Liver (tissue), 3 donors: ENCODE data around the gene ZMYND19.

Source experiments
- ATF3 ChIP-seq: IDR thresholded peaks from 2 replicates; pipeline ENCODE4 v1.6.1; 2016; ENCODE audit warnings: antibody characterized with exemption
- CTCF ChIP-seq: fragments of 150-350 bp; IDR thresholded peaks from 2 replicates; pipeline ENCODE4 v1.5.1; 2017; ENCODE audit warnings: improper control_type of control experiment, low read depth, low read length; ENCODE audit not compliant: missing input control
- FOXA1 ChIP-seq: IDR thresholded peaks from 2 replicates; pipeline ENCODE4 v1.6.1; 2016; ENCODE audit warnings: antibody characterized with exemption
- FOXA2 ChIP-seq: IDR thresholded peaks from 2 replicates; pipeline ENCODE4 v1.6.1; 2016; ENCODE audit warnings: antibody characterized with exemption
- GABPA ChIP-seq, 2 donors: IDR thresholded peaks in 1 of 2; conservative IDR thresholded peaks in 1 of 2; 2 replicates each; pipeline ENCODE4 v1.6.1; 2016; ENCODE audit warnings: antibody characterized with exemption in 2 of 2, mild to moderate bottlenecking in 1 of 2, moderate library complexity in 1 of 2
- RAD21 ChIP-seq, 2 donors: IDR thresholded peaks; 2 replicates each; pipeline ENCODE4 v1.6.1; 2016; ENCODE audit warnings: antibody characterized with exemption in 2 of 2, mild to moderate bottlenecking in 2 of 2
- REST ChIP-seq: IDR thresholded peaks from 2 replicates; pipeline ENCODE4 v1.6.1; 2016; ENCODE audit warnings: antibody characterized with exemption, mild to moderate bottlenecking
- TAF1 ChIP-seq: conservative IDR thresholded peaks from 2 replicates; pipeline ENCODE4 v1.6.1; 2016; ENCODE audit warnings: antibody characterized with exemption, mild to moderate bottlenecking
- YY1 ChIP-seq: IDR thresholded peaks from 2 replicates; pipeline ENCODE4 v1.6.1; 2016; ENCODE audit warnings: antibody characterized with exemption, mild to moderate bottlenecking
- TF ChIP-seq, protein P1 (sequence below): IDR thresholded peaks from 2 replicates; pipeline ENCODE4 v1.6.1; 2016; ENCODE audit warnings: antibody characterized with exemption
- donor health status: healthy.
- donor health status: healthy.

DNA sequence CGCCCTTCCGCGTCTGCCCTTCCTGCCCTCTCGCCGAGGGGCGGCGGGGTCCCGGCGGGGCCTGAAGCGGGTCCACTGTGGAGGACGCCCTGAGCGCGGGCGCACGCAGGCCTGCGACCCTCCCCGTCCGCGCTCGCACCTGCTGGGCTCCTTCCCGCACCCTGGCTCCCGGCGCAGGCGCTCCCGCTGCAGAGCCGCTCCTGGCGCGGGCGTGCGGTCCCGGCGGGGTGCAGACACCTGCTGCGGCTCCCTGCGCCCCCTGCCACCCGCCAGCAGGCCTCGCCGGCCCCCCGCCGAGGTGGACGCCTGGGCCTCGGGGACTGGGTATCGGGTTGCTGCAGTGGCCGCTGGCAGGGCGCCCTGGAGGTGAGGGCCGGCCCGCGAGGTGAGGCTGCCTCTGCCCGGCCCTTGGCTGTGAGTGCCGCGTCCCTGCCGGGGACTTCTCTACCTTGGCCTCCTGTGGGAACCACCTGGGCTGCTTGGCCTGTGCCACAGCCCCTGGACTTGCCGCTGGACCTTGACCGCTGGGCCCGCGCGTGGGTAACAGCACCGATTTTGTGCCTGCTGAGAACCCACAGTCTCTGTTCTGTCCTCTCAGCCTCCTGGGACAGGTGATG, 15.8 kb upstream of the ZMYND19 start:
- no peak for TF ChIP-seq FOXA1
- no peak for TF ChIP-seq CTCF
- no peak for TF ChIP-seq RAD21 (IDR thresholded peaks at IDR 0.05)
- no peak for TF ChIP-seq YY1
- TF ChIP-seq, protein P1, sequence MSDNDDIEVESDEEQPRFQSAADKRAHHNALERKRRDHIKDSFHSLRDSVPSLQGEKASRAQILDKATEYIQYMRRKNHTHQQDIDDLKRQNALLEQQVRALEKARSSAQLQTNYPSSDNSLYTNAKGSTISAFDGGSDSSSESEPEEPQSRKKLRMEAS = no peak
- no peak for TF ChIP-seq ATF3
- no peak for TF ChIP-seq REST
- no peak for TF ChIP-seq TAF1
- TF ChIP-seq GABPA (IDR thresholded peaks at IDR 0.05 in 1 of 2, conservative IDR thresholded peaks at IDR 0.05 in 1 of 2) = no peak
- TF ChIP-seq FOXA2 = no peak
